Measurements from ENCODE around the gene OOEP. TPM values are rescaled to one million over a fixed set of nuclear protein-coding genes. Genes with fewer than 3 reads are reported as not detected.

Gene OOEP
- total RNA-seq, 2 donors from 2014 or later: 5.8 TPM; not detected in 1

- Histone ChIP-seq H3K9me3 (no peaks in the 10 kb centered on the region), H3K4me3 (no peak within 1 kb of the TSS), H3K36me3 (no peaks in the 10 kb centered on the region), H3K27me3 (replicated peaks; ENCODE audit: insufficient read depth) (no peaks in the 10 kb centered on the region), H3K27ac (no peak within 1 kb of the TSS), H3K4me1 (replicated peaks) (no peaks in the 10 kb centered on the region)
- no peak for DNase-seq (ENCODE audit: low spot score)
- intact Hi-C loops (cut with DNase I): no loop called here
- 79% methylated on average over 23 of the region's 23 CpGs for WGBS
- TF ChIP-seq POLR2AphosphoS5 (IDR thresholded peaks at IDR 0.05): no peak
- TF ChIP-seq POLR2A (IDR thresholded peaks at IDR 0.05): no peak
- TF ChIP-seq CTCF (IDR thresholded peaks at IDR 0.05): no peak
Measured at GRCh38 chr6:73362358-73362757, 7.3 kb downstream of the OOEP start, which contains the start of gene KHDC3L. Gene KHDC3L, plus strand, starts transcription at chr6:73362658. Its CDS starts 72 bp downstream, at chr6:73362730.

- no peaks in the 10 kb centered on the region for H3K4me1 ChIP-seq (replicated peaks)
- WGBS: 91% methylated on average over 50 of the region's 59 CpGs
- no peaks in the 10 kb centered on the region for H3K36me3 ChIP-seq
- intact Hi-C loops (cut with DNase I): no loop called here
- no peak for DNase-seq (ENCODE audit: low spot score)
- no peak within 1 kb of the TSS for H3K4me3 ChIP-seq
- peaks cover 3% of the 10 kb centered on the region for H3K27me3 ChIP-seq (replicated peaks; ENCODE audit: insufficient read depth)
- H3K9me3 ChIP-seq: no peaks in the 10 kb centered on the region
- no peak within 1 kb of the TSS for H3K27ac ChIP-seq
- TF ChIP-seq CTCF (IDR thresholded peaks at IDR 0.05): no peak
- no peak for TF ChIP-seq POLR2AphosphoS5 (IDR thresholded peaks at IDR 0.05)
- no peak for TF ChIP-seq POLR2A (IDR thresholded peaks at IDR 0.05)
Measured at GRCh38 chr6:73353636-73354593, 15.8 kb downstream of the OOEP start, which contains the start of gene DPPA5. Gene DPPA5, minus strand, starts transcription at chr6:73354276. Its CDS starts 51 bp downstream, at chr6:73354225.

GRCh38 chr6:73349311-73349710 lies 20.4 kb downstream of the OOEP start:
- H3K4me1 ChIP-seq (replicated peaks): no peaks in the 10 kb centered on the region

GRCh38 chr6:73348550-73349204 lies 21.0 kb downstream of the OOEP start:
- TF ChIP-seq POLR2AphosphoS5 (IDR thresholded peaks at IDR 0.05) (no peak), CTCF (IDR thresholded peaks at IDR 0.05) (no peak), POLR2A (IDR thresholded peaks at IDR 0.05) (no peak)
- 51% methylated on average over 33 of the region's 33 CpGs for WGBS
- Histone ChIP-seq H3K4me1 (replicated peaks) (no peaks in the 10 kb centered on the region), H3K27me3 (replicated peaks; ENCODE audit: insufficient read depth) (peaks cover 9% of the 10 kb centered on the region), H3K4me3 (no peak overlapping the region), H3K36me3 (no peaks in the 10 kb centered on the region), H3K27ac (no peak overlapping the region), H3K9me3 (no peaks in the 10 kb centered on the region)
- DNase-seq (ENCODE audit: low spot score): no peak
- intact Hi-C loops (cut with DNase I): no loop called here

More at GRCh38 chr6:73349311-73349710, 20.4 kb downstream of the OOEP start:
- no peak for DNase-seq (ENCODE audit: low spot score)
- intact Hi-C loops (cut with DNase I): no loop called here
- H3K27ac ChIP-seq: no peak overlapping the region
- WGBS: 38% methylated on average over 6 of the region's 6 CpGs
- peaks cover 9% of the 10 kb centered on the region for H3K27me3 ChIP-seq (replicated peaks; ENCODE audit: insufficient read depth)
- H3K9me3 ChIP-seq: no peaks in the 10 kb centered on the region
- TF ChIP-seq POLR2A (IDR thresholded peaks at IDR 0.05): no peak
- no peak for TF ChIP-seq POLR2AphosphoS5 (IDR thresholded peaks at IDR 0.05)
- no peak for TF ChIP-seq CTCF (IDR thresholded peaks at IDR 0.05)
- H3K4me3 ChIP-seq: no peak overlapping the region
- H3K36me3 ChIP-seq: no peaks in the 10 kb centered on the region
